ENCODE measurements around the gene PBRM1.
A peak's percentile ranks its signal among the peaks of the same experiment; 100 is the strongest.
"Not testable (repeated sequence)": the region's sequence is repeated elsewhere in the genome, so short reads cannot be mapped to it uniquely, and the experiment has no call there.

Gene PBRM1

GRCh38 chr3:52682016-52682415, 3.7 kb downstream of the PBRM1 start:
- no peak for TF ChIP-seq TAF1 (IDR thresholded peaks at IDR 0.05; ENCODE audit: borderline replicate concordance, low read depth, low read length)
- TF ChIP-seq POLR2AphosphoS5 (IDR thresholded peaks at IDR 0.05; ENCODE audit: low read depth, low read length) = no peak
- TF ChIP-seq POLR2A (IDR thresholded peaks at IDR 0.05; ENCODE audit: low read depth, low read length) = no peak
- FAIRE-seq (peak; percentile 33), DNase-seq (ENCODE audit: insufficient read length) (no peak)

GRCh38 chr3:52681596-52681995, 4.1 kb downstream of the PBRM1 start:
- no peak for DNase-seq (ENCODE audit: insufficient read length)
- FAIRE-seq = peak; percentile 46
- no peak for TF ChIP-seq TAF1 (IDR thresholded peaks at IDR 0.05; ENCODE audit: borderline replicate concordance, low read depth, low read length)
- no peak for TF ChIP-seq POLR2A (IDR thresholded peaks at IDR 0.05; ENCODE audit: low read depth, low read length)
- TF ChIP-seq POLR2AphosphoS5 (IDR thresholded peaks at IDR 0.05; ENCODE audit: low read depth, low read length) = no peak

GRCh38 chr3:52679811-52680210, 5.9 kb downstream of the PBRM1 start:
- DNase-seq (ENCODE audit: insufficient read length) (no peak), FAIRE-seq (no peak)
- no peak for TF ChIP-seq POLR2AphosphoS5 (IDR thresholded peaks at IDR 0.05; ENCODE audit: low read depth, low read length)
- no peak for TF ChIP-seq TAF1 (IDR thresholded peaks at IDR 0.05; ENCODE audit: borderline replicate concordance, low read depth, low read length)
- TF ChIP-seq POLR2A (IDR thresholded peaks at IDR 0.05; ENCODE audit: low read depth, low read length) = no peak

- no peak for FAIRE-seq
- no peak for DNase-seq (ENCODE audit: insufficient read length)
- TF ChIP-seq TAF1 (IDR thresholded peaks at IDR 0.05; ENCODE audit: borderline replicate concordance, low read depth, low read length) (no peak), POLR2AphosphoS5 (IDR thresholded peaks at IDR 0.05; ENCODE audit: low read depth, low read length) (no peak), POLR2A (IDR thresholded peaks at IDR 0.05; ENCODE audit: low read depth, low read length) (no peak)
Observed at GRCh38 chr3:52679199-52679538, 6.5 kb downstream of the PBRM1 start.

- peak; percentile 61 for FAIRE-seq
- TF ChIP-seq TAF1 (IDR thresholded peaks at IDR 0.05; ENCODE audit: borderline replicate concordance, low read depth, low read length) = no peak
- no peak for TF ChIP-seq POLR2A (IDR thresholded peaks at IDR 0.05; ENCODE audit: low read depth, low read length)
- no peak for TF ChIP-seq POLR2AphosphoS5 (IDR thresholded peaks at IDR 0.05; ENCODE audit: low read depth, low read length)
Observed at GRCh38 chr3:52678265-52679198, 7.2 kb downstream of the PBRM1 start.

GRCh38 chr3:52676201-52676600, 9.5 kb downstream of the PBRM1 start:
- DNase-seq (ENCODE audit: insufficient read length); FAIRE-seq: not testable (repeated sequence)

More at GRCh38 chr3:52678265-52679198, 7.2 kb downstream of the PBRM1 start:
- DNase-seq (ENCODE audit: insufficient read length) = no peak

- no peak for DNase-seq (ENCODE audit: insufficient read length)
- FAIRE-seq = no peak
- TF ChIP-seq TAF1 (IDR thresholded peaks at IDR 0.05; ENCODE audit: borderline replicate concordance, low read depth, low read length) = no peak
- no peak for TF ChIP-seq POLR2AphosphoS5 (IDR thresholded peaks at IDR 0.05; ENCODE audit: low read depth, low read length)
- TF ChIP-seq POLR2A (IDR thresholded peaks at IDR 0.05; ENCODE audit: low read depth, low read length) = no peak
Observed at GRCh38 chr3:52671676-52672075, 14.0 kb downstream of the PBRM1 start.

GRCh38 chr3:52670621-52671521, 14.8 kb downstream of the PBRM1 start:
- peak; percentile 51 for FAIRE-seq
- no peak for DNase-seq (ENCODE audit: insufficient read length)
- TF ChIP-seq POLR2A (IDR thresholded peaks at IDR 0.05; ENCODE audit: low read depth, low read length) (no peak), TAF1 (IDR thresholded peaks at IDR 0.05; ENCODE audit: borderline replicate concordance, low read depth, low read length) (no peak), POLR2AphosphoS5 (IDR thresholded peaks at IDR 0.05; ENCODE audit: low read depth, low read length) (no peak)

- no peak for FAIRE-seq
- TF ChIP-seq POLR2A (IDR thresholded peaks at IDR 0.05; ENCODE audit: low read depth, low read length) = no peak
- TF ChIP-seq POLR2AphosphoS5 (IDR thresholded peaks at IDR 0.05; ENCODE audit: low read depth, low read length) = no peak
- TF ChIP-seq TAF1 (IDR thresholded peaks at IDR 0.05; ENCODE audit: borderline replicate concordance, low read depth, low read length) = no peak
Observed at GRCh38 chr3:52663098-52663497, 22.6 kb downstream of the PBRM1 start.

GRCh38 chr3:52660046-52660445, 25.7 kb downstream of the PBRM1 start:
- TF ChIP-seq TAF1 (IDR thresholded peaks at IDR 0.05; ENCODE audit: borderline replicate concordance, low read depth, low read length) = no peak
- no peak for TF ChIP-seq POLR2AphosphoS5 (IDR thresholded peaks at IDR 0.05; ENCODE audit: low read depth, low read length)
- TF ChIP-seq POLR2A (IDR thresholded peaks at IDR 0.05; ENCODE audit: low read depth, low read length) = no peak
- FAIRE-seq (no peak), DNase-seq (ENCODE audit: insufficient read length) (no peak)

More at GRCh38 chr3:52663098-52663497, 22.6 kb downstream of the PBRM1 start:
- no peak for DNase-seq (ENCODE audit: insufficient read length)

- DNase-seq (ENCODE audit: insufficient read length) (no peak), FAIRE-seq (no peak)
- TF ChIP-seq POLR2AphosphoS5 (IDR thresholded peaks at IDR 0.05; ENCODE audit: low read depth, low read length) (no peak), POLR2A (IDR thresholded peaks at IDR 0.05; ENCODE audit: low read depth, low read length) (no peak), TAF1 (IDR thresholded peaks at IDR 0.05; ENCODE audit: borderline replicate concordance, low read depth, low read length) (no peak)
Observed at GRCh38 chr3:52655895-52656294, 29.8 kb downstream of the PBRM1 start.
